Progenitor cell of endocrine pancreas (in vitro differentiated cells): ENCODE data around the gene PTPN14. TPM values are rescaled to one million over a fixed set of nuclear protein-coding genes. Genes with fewer than 3 reads are reported as not detected.

ENCODE experiments used
- DNase-seq: peaks from one replicate; pipeline ENCODE4 v3.0.0; 2021; ENCODE audit warnings: low spot score; ENCODE audit not compliant: unreplicated experiment
- H3K27ac Mint-ChIP-seq: 2 replicates; pipeline ENCODE4 v1.8.0; 2021; ENCODE audit warnings: mild to moderate bottlenecking, moderate library complexity, mixed read lengths
- H3K27me3 Mint-ChIP-seq: 2 replicates; pipeline ENCODE4 v1.8.0; 2021; ENCODE audit warnings: mixed read lengths
- H3K36me3 Mint-ChIP-seq: 2 replicates; pipeline ENCODE4 v1.8.0; 2022; ENCODE audit warnings: mixed read lengths; ENCODE audit not compliant: insufficient read depth
- H3K4me1 Mint-ChIP-seq: 2 replicates; pipeline ENCODE4 v1.8.0; 2021; ENCODE audit warnings: low read depth, mixed read lengths
- H3K4me3 Mint-ChIP-seq: 2 replicates; pipeline ENCODE4 v1.8.0; 2021; ENCODE audit warnings: low read depth, mild to moderate bottlenecking, moderate library complexity, mixed read lengths
- H3K9me3 Mint-ChIP-seq: 2 replicates; pipeline ENCODE4 v1.8.0; 2021; ENCODE audit warnings: low read depth, mixed read lengths
- total RNA-seq: library from RNA; stranded (reverse); gene quantifications from 2 replicates; pipeline ENCODE4 v1.2.1, GENCODE V29; 2021
- TF ChIP-seq, protein P1 (sequence below): fragments of 200-600 bp; sonication (generic); IDR thresholded peaks from one replicate; pipeline ENCODE4 v1.5.0; 2021; ENCODE audit warnings: antibody characterized with exemption, mild to moderate bottlenecking; ENCODE audit not compliant: unreplicated experiment

The PTPN14 gene
- total RNA-seq, 1 donor from 2014 or later: 37.0 TPM

DNA sequence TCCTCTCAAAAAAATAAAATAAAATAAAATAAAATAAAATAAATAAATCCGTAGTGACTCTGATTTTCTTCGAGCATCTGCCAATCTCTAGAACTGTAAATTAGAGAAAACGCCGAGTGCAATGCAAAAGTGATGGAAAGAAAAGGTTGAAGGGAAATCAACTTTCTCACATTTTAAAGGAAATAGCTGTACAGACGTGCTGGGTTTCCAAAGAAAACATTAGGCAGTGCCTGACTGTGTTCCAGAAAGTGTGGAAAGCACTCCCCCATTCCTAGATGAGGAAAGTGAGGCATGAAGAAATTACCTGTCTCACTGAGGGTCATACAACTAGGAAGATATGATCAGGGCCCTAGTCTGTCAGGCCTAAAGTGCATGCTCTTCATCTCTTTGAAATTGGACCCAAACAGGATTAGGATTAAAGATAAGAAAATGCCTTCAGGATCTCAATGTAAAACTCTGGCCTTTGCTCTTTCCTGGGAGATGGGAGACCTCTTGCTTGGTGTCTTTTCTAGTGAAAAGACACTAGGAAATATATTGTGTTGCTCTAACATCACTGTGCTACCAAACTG, 1.8 kb upstream of the PTPN14 start:
- H3K4me1 Mint-ChIP-seq: peaks cover 23% of the 10 kb centered on the region
- H3K36me3 Mint-ChIP-seq: no peaks in the 10 kb centered on the region
- no peak for DNase-seq
- TF ChIP-seq, protein P1, sequence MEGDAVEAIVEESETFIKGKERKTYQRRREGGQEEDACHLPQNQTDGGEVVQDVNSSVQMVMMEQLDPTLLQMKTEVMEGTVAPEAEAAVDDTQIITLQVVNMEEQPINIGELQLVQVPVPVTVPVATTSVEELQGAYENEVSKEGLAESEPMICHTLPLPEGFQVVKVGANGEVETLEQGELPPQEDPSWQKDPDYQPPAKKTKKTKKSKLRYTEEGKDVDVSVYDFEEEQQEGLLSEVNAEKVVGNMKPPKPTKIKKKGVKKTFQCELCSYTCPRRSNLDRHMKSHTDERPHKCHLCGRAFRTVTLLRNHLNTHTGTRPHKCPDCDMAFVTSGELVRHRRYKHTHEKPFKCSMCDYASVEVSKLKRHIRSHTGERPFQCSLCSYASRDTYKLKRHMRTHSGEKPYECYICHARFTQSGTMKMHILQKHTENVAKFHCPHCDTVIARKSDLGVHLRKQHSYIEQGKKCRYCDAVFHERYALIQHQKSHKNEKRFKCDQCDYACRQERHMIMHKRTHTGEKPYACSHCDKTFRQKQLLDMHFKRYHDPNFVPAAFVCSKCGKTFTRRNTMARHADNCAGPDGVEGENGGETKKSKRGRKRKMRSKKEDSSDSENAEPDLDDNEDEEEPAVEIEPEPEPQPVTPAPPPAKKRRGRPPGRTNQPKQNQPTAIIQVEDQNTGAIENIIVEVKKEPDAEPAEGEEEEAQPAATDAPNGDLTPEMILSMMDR: no peak
- H3K27me3 Mint-ChIP-seq: no peaks in the 10 kb centered on the region
- no peaks in the 10 kb centered on the region for H3K9me3 Mint-ChIP-seq
- H3K4me3 Mint-ChIP-seq: peak overlapping the region; percentile 35
- peak overlapping the region; percentile 100 for H3K27ac Mint-ChIP-seq

DNA sequence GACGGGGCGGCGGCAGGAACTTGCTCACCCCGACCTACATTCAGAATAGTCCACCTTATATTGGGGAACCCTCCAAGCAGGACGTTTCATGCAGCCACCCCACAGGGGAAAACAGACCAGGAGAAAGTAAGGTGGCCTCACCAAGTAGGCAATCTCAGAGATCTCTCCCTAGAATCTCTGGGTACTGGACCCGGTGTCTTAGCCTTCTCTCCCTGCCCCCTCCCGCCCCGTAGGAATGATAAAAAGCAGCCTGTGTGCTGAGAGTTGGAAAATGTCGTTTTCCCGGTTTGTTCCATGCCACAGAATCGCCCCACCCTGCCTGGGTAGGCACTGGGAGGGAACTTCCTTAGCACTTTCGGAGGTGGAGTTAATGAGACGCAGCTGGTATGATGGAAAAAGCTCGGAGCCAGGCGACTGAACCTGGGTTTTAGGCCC, 789 bp upstream of the PTPN14 start:
- Mint-ChIP-seq H3K4me1 (peaks cover 31% of the 10 kb centered on the region), H3K27me3 (no peaks in the 10 kb centered on the region), H3K36me3 (no peaks in the 10 kb centered on the region), H3K9me3 (no peaks in the 10 kb centered on the region), H3K4me3 (peak overlapping the region; percentile 96), H3K27ac (peak overlapping the region; percentile 100)
- TF ChIP-seq, protein P1: no peak
- DNase-seq: peak; percentile 49

DNA sequence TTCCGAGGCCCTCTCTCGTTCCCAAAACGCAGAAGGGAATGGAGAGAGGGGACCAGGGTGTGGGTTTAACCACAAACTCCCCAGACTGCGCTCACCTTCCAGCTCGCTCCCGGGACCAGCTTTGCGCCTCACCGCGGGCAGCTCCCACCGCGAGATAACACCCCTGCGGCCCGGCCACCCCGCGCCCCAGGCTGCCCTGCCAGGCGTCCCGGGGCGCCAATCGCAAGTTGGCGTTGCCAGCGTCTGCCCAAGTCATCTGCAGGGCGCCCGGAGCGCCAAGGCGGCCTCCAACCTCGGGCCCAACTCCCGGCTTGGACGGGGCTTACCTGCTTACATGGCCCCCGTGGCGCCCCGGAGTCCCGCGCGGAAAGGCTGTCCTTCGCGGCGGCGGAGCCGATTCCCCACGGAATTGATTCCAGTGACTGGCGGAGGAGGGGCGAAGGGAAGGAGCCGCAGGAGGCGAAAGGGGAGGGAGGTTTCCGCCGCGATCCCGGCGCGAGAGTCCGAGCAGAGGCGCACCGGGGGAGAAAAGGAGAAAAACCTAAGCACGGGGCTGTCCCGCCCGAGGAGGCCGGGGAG, 456 bp downstream of the PTPN14 start:
- H3K27me3 Mint-ChIP-seq: no peaks in the 10 kb centered on the region
- DNase-seq: peak; percentile 57
- peaks cover 39% of the 10 kb centered on the region for H3K4me1 Mint-ChIP-seq
- H3K27ac Mint-ChIP-seq: peak overlapping the region; percentile 99
- H3K36me3 Mint-ChIP-seq: no peaks in the 10 kb centered on the region
- H3K9me3 Mint-ChIP-seq: no peaks in the 10 kb centered on the region
- TF ChIP-seq, protein P1: no peak
- H3K4me3 Mint-ChIP-seq: peak overlapping the region; percentile 84

DNA sequence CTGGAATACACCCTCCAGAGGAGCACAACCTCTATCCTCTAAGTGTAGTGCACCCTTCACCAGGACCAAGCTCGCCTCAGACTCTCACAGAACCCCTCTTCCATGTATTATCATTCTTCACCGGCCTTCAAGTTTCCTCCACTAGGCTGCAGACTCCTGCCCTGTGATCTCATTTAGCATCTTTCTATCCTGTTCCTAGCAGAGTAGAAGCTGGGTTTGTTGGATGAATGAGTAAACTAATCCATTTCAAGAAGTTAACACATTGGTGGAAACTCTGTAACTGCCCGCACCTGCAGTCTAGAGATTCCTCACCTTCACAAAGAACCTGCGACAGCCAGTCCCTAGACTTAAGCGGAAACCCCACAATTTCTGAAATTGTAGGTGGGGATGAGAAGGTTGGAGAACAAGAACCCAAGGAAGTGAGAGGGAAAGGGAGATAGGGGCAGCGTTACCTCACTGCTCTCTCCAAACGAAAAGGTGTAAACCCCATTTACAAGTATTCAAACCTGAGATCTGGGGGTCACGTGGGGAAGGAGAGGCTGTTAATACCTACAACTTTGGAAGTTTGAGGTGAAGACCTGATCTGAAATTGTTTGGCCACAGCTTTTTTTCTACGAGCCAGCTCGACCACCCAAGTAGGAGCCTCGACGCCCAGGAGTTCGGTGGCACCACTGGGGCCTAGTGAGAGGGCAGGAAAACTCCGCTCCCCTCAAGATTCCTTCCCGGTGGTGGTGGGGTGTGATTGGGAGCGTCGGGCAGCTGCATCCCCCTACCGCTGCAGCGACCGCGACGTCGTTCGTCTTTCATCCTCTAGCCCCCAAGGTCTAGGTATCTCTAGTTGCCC, 1.2 kb downstream of the PTPN14 start:
- DNase-seq: no peak
- H3K4me3 Mint-ChIP-seq: peak overlapping the region; percentile 84
- H3K9me3 Mint-ChIP-seq: no peaks in the 10 kb centered on the region
- H3K27ac Mint-ChIP-seq: peak overlapping the region; percentile 99
- peaks cover 43% of the 10 kb centered on the region for H3K4me1 Mint-ChIP-seq
- no peaks in the 10 kb centered on the region for H3K27me3 Mint-ChIP-seq
- no peaks in the 10 kb centered on the region for H3K36me3 Mint-ChIP-seq
- TF ChIP-seq, protein P1: peak; percentile 18

DNA sequence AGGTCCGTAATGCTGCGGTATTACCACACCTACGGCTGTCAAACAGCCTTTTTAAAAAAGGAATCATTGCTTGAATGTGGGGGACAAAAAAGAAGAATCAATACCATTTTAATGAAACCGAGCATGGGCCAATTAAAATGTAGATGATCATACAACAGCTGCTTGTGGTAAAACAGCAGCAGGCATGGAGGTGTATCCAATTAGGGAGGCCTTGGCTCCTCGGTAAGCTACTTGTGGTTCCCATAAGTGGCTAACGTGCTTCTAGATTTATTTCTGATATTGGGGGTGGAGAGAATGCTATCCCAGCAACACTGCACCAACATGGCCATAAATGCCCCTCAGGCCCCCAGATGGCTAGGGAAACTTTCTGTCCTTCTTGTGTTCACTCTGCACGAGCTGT, 1.8 kb downstream of the PTPN14 start:
- DNase-seq: no peak
- peak overlapping the region; percentile 84 for H3K4me3 Mint-ChIP-seq
- no peaks in the 10 kb centered on the region for H3K27me3 Mint-ChIP-seq
- peak overlapping the region; percentile 99 for H3K27ac Mint-ChIP-seq
- TF ChIP-seq, protein P1: no peak
- peaks cover 46% of the 10 kb centered on the region for H3K4me1 Mint-ChIP-seq
- no peaks in the 10 kb centered on the region for H3K9me3 Mint-ChIP-seq
- H3K36me3 Mint-ChIP-seq: no peaks in the 10 kb centered on the region
